CD4-positive, alpha-beta T cell treated with Interferon gamma for 1 hour (primary cell): ENCODE results near the gene PML.

Experiments
- DNase-seq: peaks from one replicate; pipeline ENCODE4 v3.0.0-alpha.2; 2020

Gene PML

DNA sequence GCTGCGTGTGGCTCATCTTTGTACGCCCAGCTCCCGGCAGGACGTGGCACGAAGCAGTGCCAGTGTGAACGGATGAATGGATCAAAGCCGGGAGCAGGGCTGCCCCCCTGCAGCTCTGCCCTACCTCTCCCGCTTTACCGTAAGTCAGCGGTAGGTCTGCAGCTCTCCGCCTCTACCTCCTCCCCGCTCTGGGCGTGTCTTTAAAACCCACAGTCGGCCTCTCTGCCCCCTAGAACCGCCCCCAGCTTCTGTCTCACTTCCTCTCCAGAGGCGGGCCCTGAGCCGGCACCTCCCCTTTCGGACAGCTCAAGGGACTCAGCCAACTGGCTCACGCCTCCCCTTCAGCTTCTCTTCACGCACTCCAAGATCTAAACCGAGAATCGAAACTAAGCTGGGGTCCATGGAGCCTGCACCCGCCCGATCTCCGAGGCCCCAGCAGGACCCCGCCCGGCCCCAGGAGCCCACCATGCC, at the start of gene PML:
TSS of gene PML (plus strand) at position 304 of the 471 bp plus-strand sequence. CDS start at position 401, 97 bp downstream.
- peak; percentile 96 for DNase-seq

- DNase-seq: no peak
Observed at GRCh38 chr15:73945130-73945508, 49.4 kb upstream of the PML start.

GRCh38 chr15:73946046-73946721, 48.3 kb upstream of the PML start:
- DNase-seq: no peak

- DNase-seq: no peak
Observed at GRCh38 chr15:73946795-73947370, 47.6 kb upstream of the PML start.

GRCh38 chr15:73947651-73948050, 46.9 kb upstream of the PML start:
- DNase-seq: no peak

GRCh38 chr15:73948396-73948795, 46.1 kb upstream of the PML start:
- DNase-seq: no peak

DNA sequence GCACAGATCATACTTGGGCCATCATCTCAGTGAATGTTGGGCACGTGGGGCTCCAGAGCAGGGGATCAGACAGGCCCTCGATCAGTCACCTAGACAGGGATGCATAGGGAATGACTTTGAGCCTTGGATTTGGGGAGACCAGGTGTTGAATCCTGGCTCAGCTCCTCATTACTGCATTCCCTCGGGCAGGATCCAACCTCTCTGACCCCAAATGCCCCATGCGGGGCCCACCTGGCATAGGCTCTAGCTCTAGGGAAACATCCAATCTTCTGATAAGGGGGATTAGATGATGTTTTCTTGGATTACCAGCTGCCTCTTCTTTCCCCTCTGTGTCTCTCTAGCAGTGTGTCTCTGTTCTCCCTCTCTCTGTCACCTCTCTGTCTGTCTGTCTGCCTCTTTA, 45.5 kb upstream of the PML start:
- DNase-seq: no peak

DNA sequence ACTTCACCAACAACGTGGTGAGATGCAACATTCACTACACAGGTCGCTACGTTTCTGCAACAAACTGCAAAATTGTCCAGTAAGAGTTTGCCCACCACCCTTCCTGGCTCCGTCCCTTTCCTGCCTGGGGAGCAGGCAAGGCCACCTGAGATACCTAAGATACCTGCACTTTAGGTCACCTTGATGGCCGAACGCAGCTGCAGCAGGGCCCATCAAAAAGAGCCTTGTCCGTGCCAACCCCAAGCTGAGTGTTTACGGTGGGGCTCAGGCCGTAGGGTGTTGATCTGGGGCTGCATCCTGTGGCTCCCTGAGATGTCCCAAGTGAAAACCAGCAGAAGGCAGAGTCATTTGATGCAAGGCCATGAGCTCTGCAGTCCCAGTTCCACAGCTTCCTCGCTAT, 45.0 kb upstream of the PML start:
- no peak for DNase-seq

DNA sequence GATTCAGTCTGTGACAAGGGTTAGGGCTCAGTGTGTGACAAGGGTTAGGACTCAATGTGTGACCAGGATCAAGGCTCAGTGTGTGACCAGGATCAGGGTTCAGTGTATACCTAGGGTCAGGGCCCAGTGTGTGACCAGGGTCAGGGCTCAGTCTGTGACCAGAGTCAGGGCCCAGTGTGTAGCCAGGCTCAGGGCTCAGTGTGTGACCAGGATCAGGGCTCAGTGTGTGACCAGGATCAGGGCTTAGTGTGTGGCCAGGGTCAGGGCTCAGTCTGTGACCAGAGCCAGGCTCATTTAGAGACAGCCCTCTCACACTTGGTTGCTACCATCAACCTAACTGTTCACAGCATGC, 44.1 kb upstream of the PML start:
- no peak for DNase-seq

DNA sequence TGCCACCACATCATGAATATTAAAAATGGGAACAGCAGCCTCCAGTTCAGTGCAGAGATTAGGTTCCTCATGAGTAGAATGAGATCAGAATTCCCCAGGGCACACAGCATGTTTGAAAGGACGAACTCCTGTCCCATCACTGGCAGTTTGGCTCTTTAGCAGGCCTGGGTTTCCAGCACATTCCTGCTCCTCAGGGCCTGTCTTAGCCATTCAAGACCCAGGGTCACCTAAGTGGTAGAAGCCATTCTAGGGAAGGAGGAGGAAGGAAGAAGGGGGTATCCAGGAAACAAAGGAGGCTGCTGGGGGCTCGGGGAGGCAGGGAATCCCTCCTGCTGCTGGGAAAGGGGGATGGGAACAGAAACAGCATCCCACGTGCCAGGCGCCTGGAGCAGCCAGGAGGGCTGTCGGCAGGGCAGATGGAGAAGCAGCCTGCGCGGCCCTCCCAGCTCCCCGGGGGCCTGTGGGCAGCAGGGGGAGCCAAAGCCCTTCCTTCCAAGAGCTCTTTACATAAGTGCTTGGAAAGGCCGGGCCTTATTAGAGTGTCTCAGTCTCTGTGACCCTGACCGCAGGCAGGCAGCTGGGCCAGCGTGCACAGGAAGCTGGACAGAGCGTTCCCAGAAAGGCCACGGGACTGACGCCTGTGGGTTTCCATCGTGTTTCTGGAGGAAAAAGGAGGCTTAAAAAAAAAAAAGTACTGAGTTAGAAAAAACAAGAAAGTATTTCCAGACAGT, 43.5 kb upstream of the PML start:
- DNase-seq: peak; percentile 70

GRCh38 chr15:73951601-73952000, 42.9 kb upstream of the PML start:
- DNase-seq: no peak

DNA sequence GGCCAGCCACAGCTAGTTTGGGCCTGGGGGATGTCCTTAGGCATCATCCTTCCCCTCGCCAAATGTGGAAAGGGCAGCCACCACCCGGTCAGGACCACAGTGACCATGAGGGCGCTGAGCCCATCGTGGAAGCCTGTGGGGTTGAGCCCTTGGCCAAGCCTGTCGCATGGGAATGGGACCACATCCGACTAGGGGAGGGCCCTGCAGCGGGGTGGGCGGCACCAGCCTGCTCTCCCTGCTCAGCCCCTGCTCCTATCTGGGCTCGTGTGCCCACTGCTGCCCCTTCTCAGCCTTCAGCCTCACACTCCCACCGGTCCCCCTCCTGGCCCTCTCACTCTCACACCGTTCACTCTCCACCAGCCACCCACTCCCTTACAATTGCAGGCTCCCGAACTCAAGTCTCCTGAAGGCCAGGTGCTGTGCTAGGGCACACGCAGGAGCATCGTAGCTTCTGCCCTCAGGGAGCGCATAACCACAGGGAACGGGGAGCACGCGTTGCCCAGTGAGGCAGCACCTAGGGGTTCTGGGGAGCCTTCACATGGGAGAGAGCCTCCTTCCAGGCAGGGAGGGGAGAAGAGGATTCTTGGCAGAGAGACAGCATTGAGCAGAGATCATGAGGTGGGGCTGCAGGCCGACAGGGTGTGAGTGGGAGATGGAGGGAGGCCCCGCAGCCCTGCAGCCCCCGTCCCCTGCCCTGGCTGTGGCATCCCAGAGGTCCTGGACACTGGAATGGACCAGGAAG, 42.2 kb upstream of the PML start:
- DNase-seq: no peak

- no peak for DNase-seq
Observed at GRCh38 chr15:73952913-73953750, 41.4 kb upstream of the PML start.

- DNase-seq: no peak
Observed at GRCh38 chr15:73954188-73955145, 40.0 kb upstream of the PML start.

- no peak for DNase-seq
Observed at GRCh38 chr15:73955326-73955725, 39.2 kb upstream of the PML start.

DNA sequence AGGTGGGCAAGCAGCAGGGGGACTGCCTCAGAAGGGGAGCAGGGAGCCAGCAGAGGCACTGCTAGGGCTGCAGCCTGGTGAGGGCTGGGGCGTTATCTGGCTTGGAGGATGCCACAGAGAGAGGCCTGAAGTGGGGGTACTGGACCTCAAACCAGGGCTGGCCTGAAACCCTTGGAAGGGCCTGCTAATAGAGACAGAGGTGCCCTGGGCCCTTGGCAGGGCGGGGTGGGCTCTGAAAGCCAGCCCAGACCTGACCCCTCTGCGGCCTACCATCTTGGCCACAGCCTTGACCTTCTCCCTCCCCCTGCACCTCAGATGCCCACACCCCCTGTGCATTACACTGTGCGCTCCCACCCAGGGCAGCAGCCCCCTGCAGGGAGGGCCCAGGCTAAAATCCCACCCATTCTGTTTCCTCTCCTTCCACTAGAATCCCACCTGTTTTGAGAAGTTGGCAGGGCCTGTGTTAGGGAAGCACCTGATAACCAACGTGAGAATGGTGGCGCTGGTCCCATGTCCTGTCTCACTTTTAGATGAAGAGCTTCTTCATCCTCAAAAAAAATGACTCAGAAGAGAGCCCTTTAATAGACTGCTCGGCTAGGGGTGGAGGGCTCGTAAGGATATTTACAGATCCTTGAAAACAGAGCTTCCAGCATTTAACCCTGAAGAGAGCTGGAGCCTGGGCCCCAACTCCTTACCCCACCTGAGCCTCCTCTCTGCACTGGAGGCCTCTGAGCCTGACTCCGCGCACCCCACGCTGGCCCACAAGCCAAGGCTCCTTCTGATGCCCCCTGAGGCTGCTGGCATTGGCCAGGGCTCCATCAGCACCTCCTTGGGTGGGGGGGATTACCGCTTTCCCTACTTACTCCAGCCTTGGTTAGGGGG, 38.4 kb upstream of the PML start:
- DNase-seq: no peak

GRCh38 chr15:73956743-73957135, 37.8 kb upstream of the PML start:
- no peak for DNase-seq

- no peak for DNase-seq
Observed at GRCh38 chr15:73957276-73957675, 37.2 kb upstream of the PML start.

GRCh38 chr15:73957785-73958184, 36.7 kb upstream of the PML start:
- no peak for DNase-seq

- DNase-seq: peak; percentile 34
Observed at GRCh38 chr15:73959012-73959581, 35.4 kb upstream of the PML start.
